GM23338 (cell line): ENCODE results near the gene POLR2F. TPM values are rescaled to one million over a fixed set of nuclear protein-coding genes. Genes with fewer than 3 reads are reported as not detected.

Experiments
- ATAC-seq: fragments of 200-7000 bp; cut with Tn5 transposase; 3 replicates; pipeline ENCODE4 v1.9.1; 2020
- DNase-seq: peaks from one replicate; pipeline ENCODE4 v3.0.0-alpha.2; 2015; ENCODE audit warnings: low spot score
- H2AFZ ChIP-seq: fragments of 200-600 bp; sonication (generic); 2 replicates; pipeline ENCODE4 v1.8.0; 2016; ENCODE audit warnings: antibody characterized with exemption, mild to moderate bottlenecking, moderate library complexity
- H3F3A ChIP-seq: fragments of 200-600 bp; sonication (generic); replicated peaks from 2 replicates; pipeline ENCODE4 v1.8.0; 2017; ENCODE audit warnings: antibody characterized with exemption, mixed run types, low read depth
- H3K27ac ChIP-seq: fragments of 200-600 bp; sonication (generic); 2 replicates; pipeline ENCODE4 v1.6.1; 2016; ENCODE audit warnings: low read depth
- H3K27me3 ChIP-seq: fragments of 200-600 bp; sonication (generic); 2 replicates; pipeline ENCODE4 v1.8.0; 2016; ENCODE audit warnings: mild to moderate bottlenecking, mixed run types, moderate library complexity; ENCODE audit not compliant: insufficient read depth
- H3K36me3 ChIP-seq: fragments of 200-600 bp; sonication (generic); 2 replicates; pipeline ENCODE4 v1.8.0; 2016; ENCODE audit warnings: mild to moderate bottlenecking; ENCODE audit not compliant: insufficient read depth
- H3K4me1 ChIP-seq: fragments of 200-600 bp; sonication (generic); 2 replicates; pipeline ENCODE4 v1.8.0; 2016; ENCODE audit warnings: mild to moderate bottlenecking, moderate library complexity; ENCODE audit not compliant: insufficient read depth
- H3K4me2 ChIP-seq: fragments of 200-600 bp; sonication (generic); 2 replicates; pipeline ENCODE4 v1.7.1; 2017; ENCODE audit warnings: mixed run types
- H3K4me3 ChIP-seq: fragments of 200-600 bp; sonication (generic); 2 replicates; pipeline ENCODE4 v1.6.1; 2016; ENCODE audit warnings: mixed run types
- H3K79me2 ChIP-seq: fragments of 200-600 bp; sonication (generic); replicated peaks from 2 replicates; pipeline ENCODE4 v1.8.0; 2017; ENCODE audit warnings: mild to moderate bottlenecking; ENCODE audit not compliant: insufficient read depth
- H3K9me2 ChIP-seq: fragments of 200-600 bp; sonication (generic); 2 replicates; pipeline ENCODE4 v1.8.0; 2017; ENCODE audit not compliant: insufficient read depth
- H4K20me1 ChIP-seq: fragments of 200-600 bp; sonication (generic); replicated peaks from 2 replicates; pipeline ENCODE4 v1.8.0; 2017; ENCODE audit warnings: mild to moderate bottlenecking; ENCODE audit not compliant: insufficient read depth
- H3K27ac Mint-ChIP-seq: 2 replicates; pipeline ENCODE4 v1.8.0; 2020; ENCODE audit warnings: inconsistent platforms, mild to moderate bottlenecking, moderate library complexity, mixed read lengths
- H3K27me3 Mint-ChIP-seq: 3 replicates; pipeline ENCODE4 v1.8.0; 2022; ENCODE audit warnings: low read depth, mild to moderate bottlenecking, moderate library complexity, mixed read lengths, inconsistent platforms; ENCODE audit not compliant: insufficient read depth, poor library complexity
- H3K36me3 Mint-ChIP-seq: 3 replicates; pipeline ENCODE4 v1.8.0; 2021; ENCODE audit warnings: low read depth, mild to moderate bottlenecking, inconsistent platforms, moderate library complexity, mixed read lengths
- H3K4me1 Mint-ChIP-seq: 3 replicates; pipeline ENCODE4 v1.8.0; 2020; ENCODE audit warnings: mild to moderate bottlenecking, inconsistent platforms, mixed read lengths
- H3K4me3 Mint-ChIP-seq: 3 replicates; pipeline ENCODE4 v1.8.0; 2021; ENCODE audit warnings: moderate library complexity, mild to moderate bottlenecking, inconsistent platforms, mixed read lengths
- H3K9me3 Mint-ChIP-seq: 3 replicates; pipeline ENCODE4 v1.8.0; 2020; ENCODE audit warnings: moderate library complexity, mild to moderate bottlenecking, inconsistent platforms, mixed read lengths
- CREB1 ChIP-seq: fragments of 250-450 bp; sonication (Bioruptor Pico); IDR thresholded peaks from 2 replicates; pipeline ENCODE4 v1.5.0; 2020; ENCODE audit warnings: low read depth, mild to moderate bottlenecking, moderate library complexity
- EZH2 ChIP-seq: fragments of 200-600 bp; sonication (generic); IDR thresholded peaks from one replicate; pipeline ENCODE4 v1.8.0; 2017; ENCODE audit warnings: antibody characterized with exemption, mild to moderate bottlenecking, low read depth; ENCODE audit not compliant: unreplicated experiment
- EZH2phosphoT487 ChIP-seq: fragments of 200-600 bp; sonication (generic); IDR thresholded peaks from one replicate; pipeline ENCODE4 v1.8.1; 2018; ENCODE audit warnings: antibody characterized with exemption; ENCODE audit not compliant: unreplicated experiment
- JUNB ChIP-seq: IDR thresholded peaks from one replicate; pipeline ENCODE4 v1.6.1; 2016; ENCODE audit warnings: antibody characterized with exemption; ENCODE audit not compliant: unreplicated experiment
- NANOG ChIP-seq: IDR thresholded peaks from 2 replicates; pipeline ENCODE4 v1.6.1; 2016; ENCODE audit warnings: antibody characterized with exemption, borderline replicate concordance
- POLR2AphosphoS5 ChIP-seq: IDR thresholded peaks from 2 replicates; pipeline ENCODE4 v1.6.1; 2016; ENCODE audit warnings: antibody characterized with exemption, low read depth
- STAT1 ChIP-seq: IDR thresholded peaks from one replicate; pipeline ENCODE4 v1.6.1; 2016; ENCODE audit warnings: antibody characterized with exemption; ENCODE audit not compliant: unreplicated experiment
- ZNF114 ChIP-seq: fragments of 250-450 bp; sonication (Bioruptor Pico); IDR thresholded peaks from 2 replicates; pipeline ENCODE4 v1.5.0; 2020; ENCODE audit warnings: mild to moderate bottlenecking, moderate library complexity
- polyA plus RNA-seq: library from polyadenylated mRNA; unstranded; fragments of >200 nt; fragmentation: Nextera tagmentation; extraction: Ambion mirVana; gene quantifications from 2 replicates; pipeline ENCODE4 v1.2.1, GENCODE V29; 2016
- total RNA-seq: library from RNA; depleted of rRNA; stranded (reverse); fragments of >200 nt; shearing (Covaris generic); gene quantifications from 2 replicates; pipeline ENCODE4 v1.2.3, GENCODE V29; 2014
- TF ChIP-seq, protein P1 (sequence below): IDR thresholded peaks from 2 replicates; pipeline ENCODE4 v1.6.1; 2016; ENCODE audit warnings: antibody characterized with exemption
- TF ChIP-seq, protein P2 (sequence below): IDR thresholded peaks from one replicate; pipeline ENCODE4 v1.6.1; 2018; ENCODE audit warnings: antibody characterized with exemption; ENCODE audit not compliant: unreplicated experiment
- TF ChIP-seq, protein P3 (sequence below): fragments of 250-450 bp; sonication (Bioruptor Pico); IDR thresholded peaks from 2 replicates; pipeline ENCODE4 v1.5.0; 2020; ENCODE audit warnings: mild to moderate bottlenecking, moderate library complexity

Gene POLR2F
- total and polyA plus RNA-seq, 2 experiments from 2014 or later, result 144 to 429 TPM

DNA sequence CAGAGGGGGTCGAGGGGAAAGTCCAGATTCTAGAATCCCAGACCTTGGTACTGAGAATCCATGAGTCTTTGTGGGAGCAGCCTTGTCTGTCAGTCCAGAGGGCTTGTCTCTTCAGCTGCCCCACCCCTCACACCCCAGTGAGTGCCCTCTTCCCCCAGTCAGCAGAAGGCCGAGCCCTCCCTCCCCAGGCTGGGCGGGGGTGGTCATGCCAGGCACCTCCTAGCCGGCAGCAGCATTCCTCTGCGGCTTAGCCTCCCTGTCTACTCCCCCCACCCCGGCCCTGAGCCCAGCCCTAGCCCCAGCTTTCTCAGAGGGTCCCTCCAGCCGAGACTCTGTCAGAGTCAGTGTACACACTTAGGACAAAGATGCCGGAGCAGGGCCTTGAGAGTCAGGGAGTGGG, 26.3 kb downstream of the POLR2F start (continued):
- TF ChIP-seq ZNF114, result no peak
- TF ChIP-seq EZH2, result no peak
- TF ChIP-seq EZH2phosphoT487, result no peak
- TF ChIP-seq CREB1 (CRISPR knock-in tag), result no peak
- TF ChIP-seq, protein P1, sequence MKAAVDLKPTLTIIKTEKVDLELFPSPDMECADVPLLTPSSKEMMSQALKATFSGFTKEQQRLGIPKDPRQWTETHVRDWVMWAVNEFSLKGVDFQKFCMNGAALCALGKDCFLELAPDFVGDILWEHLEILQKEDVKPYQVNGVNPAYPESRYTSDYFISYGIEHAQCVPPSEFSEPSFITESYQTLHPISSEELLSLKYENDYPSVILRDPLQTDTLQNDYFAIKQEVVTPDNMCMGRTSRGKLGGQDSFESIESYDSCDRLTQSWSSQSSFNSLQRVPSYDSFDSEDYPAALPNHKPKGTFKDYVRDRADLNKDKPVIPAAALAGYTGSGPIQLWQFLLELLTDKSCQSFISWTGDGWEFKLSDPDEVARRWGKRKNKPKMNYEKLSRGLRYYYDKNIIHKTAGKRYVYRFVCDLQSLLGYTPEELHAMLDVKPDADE, result no peak
- TF ChIP-seq NANOG, result no peak
- TF ChIP-seq, protein P2, sequence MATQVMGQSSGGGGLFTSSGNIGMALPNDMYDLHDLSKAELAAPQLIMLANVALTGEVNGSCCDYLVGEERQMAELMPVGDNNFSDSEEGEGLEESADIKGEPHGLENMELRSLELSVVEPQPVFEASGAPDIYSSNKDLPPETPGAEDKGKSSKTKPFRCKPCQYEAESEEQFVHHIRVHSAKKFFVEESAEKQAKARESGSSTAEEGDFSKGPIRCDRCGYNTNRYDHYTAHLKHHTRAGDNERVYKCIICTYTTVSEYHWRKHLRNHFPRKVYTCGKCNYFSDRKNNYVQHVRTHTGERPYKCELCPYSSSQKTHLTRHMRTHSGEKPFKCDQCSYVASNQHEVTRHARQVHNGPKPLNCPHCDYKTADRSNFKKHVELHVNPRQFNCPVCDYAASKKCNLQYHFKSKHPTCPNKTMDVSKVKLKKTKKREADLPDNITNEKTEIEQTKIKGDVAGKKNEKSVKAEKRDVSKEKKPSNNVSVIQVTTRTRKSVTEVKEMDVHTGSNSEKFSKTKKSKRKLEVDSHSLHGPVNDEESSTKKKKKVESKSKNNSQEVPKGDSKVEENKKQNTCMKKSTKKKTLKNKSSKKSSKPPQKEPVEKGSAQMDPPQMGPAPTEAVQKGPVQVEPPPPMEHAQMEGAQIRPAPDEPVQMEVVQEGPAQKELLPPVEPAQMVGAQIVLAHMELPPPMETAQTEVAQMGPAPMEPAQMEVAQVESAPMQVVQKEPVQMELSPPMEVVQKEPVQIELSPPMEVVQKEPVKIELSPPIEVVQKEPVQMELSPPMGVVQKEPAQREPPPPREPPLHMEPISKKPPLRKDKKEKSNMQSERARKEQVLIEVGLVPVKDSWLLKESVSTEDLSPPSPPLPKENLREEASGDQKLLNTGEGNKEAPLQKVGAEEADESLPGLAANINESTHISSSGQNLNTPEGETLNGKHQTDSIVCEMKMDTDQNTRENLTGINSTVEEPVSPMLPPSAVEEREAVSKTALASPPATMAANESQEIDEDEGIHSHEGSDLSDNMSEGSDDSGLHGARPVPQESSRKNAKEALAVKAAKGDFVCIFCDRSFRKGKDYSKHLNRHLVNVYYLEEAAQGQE, result no peak

DNA sequence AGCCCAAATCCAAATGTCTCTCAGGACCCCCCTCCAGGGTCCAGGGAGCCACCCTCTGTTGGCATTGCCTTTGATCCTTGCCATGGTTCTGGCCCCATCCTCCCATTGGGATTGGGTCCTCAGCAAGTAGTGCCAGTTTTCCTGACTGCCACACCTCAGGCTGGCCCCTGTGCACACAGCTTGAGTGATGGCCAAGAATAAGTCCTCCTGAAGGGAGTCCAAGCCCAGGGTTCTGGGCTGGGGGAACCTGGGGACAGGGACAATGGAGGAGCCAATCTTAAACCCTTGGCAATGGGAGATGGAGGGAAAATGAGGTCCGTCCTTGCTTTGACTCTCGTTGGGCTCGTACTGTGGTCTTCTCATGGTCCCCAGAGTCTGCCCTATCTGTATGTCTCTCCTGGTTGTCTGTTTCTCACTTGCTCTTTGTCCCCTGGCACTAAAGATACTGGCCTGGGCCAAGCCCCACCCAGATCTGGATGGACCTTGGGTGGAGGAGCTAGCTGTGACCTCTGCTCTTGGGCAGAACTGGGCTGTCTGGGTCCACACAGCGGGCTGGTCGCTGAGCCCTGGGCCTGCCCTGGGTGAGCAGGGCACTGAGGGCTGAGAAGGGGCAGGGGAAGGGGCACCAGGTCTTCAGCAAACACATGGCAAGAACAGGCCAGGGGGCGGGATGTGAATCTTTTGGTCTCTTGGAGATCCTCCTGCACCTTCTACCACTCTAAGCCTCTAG, 27.9 kb downstream of the POLR2F start:
- Histone ChIP-seq H3K27ac (no peak overlapping the region), H3K4me1 (peaks cover 10% of the 10 kb centered on the region), H3F3A (no peaks in the 10 kb centered on the region), H3K4me2 (no peak overlapping the region), H3K9me2 (no peaks in the 10 kb centered on the region), H2AFZ (no peak overlapping the region), H3K79me2 (no peaks in the 10 kb centered on the region), H3K27me3 (peaks cover 25% of the 10 kb centered on the region), H3K4me3 (no peak overlapping the region), H3K36me3 (no peaks in the 10 kb centered on the region), H4K20me1 (no peaks in the 10 kb centered on the region; the same call in 1 of the 2 replicates)
- ATAC-seq (no peak), DNase-seq (no peak)
- no peaks in the 10 kb centered on the region for H3K36me3 Mint-ChIP-seq
- H3K27ac Mint-ChIP-seq, result no peak overlapping the region
- peaks cover 28% of the 10 kb centered on the region for H3K4me1 Mint-ChIP-seq
- H3K4me3 Mint-ChIP-seq, result no peak overlapping the region
- no peaks in the 10 kb centered on the region for H3K9me3 Mint-ChIP-seq
- peaks cover 29% of the 10 kb centered on the region for H3K27me3 Mint-ChIP-seq
- TF ChIP-seq, protein P3, sequence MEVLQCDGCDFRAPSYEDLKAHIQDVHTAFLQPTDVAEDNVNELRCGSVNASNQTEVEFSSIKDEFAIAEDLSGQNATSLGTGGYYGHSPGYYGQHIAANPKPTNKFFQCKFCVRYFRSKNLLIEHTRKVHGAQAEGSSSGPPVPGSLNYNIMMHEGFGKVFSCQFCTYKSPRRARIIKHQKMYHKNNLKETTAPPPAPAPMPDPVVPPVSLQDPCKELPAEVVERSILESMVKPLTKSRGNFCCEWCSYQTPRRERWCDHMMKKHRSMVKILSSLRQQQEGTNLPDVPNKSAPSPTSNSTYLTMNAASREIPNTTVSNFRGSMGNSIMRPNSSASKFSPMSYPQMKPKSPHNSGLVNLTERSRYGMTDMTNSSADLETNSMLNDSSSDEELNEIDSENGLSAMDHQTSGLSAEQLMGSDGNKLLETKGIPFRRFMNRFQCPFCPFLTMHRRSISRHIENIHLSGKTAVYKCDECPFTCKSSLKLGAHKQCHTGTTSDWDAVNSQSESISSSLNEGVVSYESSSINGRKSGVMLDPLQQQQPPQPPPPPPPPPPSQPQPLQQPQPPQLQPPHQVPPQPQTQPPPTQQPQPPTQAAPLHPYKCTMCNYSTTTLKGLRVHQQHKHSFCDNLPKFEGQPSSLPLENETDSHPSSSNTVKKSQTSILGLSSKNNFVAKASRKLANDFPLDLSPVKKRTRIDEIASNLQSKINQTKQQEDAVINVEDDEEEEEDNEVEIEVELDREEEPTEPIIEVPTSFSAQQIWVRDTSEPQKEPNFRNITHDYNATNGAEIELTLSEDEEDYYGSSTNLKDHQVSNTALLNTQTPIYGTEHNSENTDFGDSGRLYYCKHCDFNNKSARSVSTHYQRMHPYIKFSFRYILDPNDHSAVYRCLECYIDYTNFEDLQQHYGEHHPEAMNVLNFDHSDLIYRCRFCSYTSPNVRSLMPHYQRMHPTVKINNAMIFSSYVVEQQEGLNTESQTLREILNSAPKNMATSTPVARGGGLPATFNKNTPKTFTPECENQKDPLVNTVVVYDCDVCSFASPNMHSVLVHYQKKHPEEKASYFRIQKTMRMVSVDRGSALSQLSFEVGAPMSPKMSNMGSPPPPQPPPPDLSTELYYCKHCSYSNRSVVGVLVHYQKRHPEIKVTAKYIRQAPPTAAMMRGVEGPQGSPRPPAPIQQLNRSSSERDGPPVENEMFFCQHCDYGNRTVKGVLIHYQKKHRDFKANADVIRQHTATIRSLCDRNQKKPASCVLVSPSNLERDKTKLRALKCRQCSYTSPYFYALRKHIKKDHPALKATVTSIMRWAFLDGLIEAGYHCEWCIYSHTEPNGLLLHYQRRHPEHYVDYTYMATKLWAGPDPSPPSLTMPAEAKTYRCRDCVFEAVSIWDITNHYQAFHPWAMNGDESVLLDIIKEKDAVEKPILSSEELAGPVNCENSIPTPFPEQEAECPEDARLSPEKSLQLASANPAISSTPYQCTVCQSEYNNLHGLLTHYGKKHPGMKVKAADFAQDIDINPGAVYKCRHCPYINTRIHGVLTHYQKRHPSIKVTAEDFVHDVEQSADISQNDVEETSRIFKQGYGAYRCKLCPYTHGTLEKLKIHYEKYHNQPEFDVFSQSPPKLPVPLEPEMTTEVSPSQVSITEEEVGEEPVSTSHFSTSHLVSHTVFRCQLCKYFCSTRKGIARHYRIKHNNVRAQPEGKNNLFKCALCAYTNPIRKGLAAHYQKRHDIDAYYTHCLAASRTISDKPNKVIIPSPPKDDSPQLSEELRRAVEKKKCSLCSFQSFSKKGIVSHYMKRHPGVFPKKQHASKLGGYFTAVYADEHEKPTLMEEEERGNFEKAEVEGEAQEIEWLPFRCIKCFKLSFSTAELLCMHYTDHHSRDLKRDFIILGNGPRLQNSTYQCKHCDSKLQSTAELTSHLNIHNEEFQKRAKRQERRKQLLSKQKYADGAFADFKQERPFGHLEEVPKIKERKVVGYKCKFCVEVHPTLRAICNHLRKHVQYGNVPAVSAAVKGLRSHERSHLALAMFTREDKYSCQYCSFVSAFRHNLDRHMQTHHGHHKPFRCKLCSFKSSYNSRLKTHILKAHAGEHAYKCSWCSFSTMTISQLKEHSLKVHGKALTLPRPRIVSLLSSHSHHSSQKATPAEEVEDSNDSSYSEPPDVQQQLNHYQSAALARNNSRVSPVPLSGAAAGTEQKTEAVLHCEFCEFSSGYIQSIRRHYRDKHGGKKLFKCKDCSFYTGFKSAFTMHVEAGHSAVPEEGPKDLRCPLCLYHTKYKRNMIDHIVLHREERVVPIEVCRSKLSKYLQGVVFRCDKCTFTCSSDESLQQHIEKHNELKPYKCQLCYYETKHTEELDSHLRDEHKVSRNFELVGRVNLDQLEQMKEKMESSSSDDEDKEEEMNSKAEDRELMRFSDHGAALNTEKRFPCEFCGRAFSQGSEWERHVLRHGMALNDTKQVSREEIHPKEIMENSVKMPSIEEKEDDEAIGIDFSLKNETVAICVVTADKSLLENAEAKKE (CRISPR knock-in tag), result no peak
- TF ChIP-seq JUNB (no peak), NANOG (no peak), ZNF114 (no peak), STAT1 (no peak), EZH2 (no peak), POLR2AphosphoS5 (no peak)
- TF ChIP-seq, protein P1, result no peak
